HG03039 (cell line): ENCODE measurements around the gene GGCT.
"Not testable (repeated sequence)": the region's sequence is repeated elsewhere in the genome, so short reads cannot be mapped to it uniquely, and the experiment has no call there.

Source experiments
- ATAC-seq: cut with Tn5 transposase; IDR thresholded peaks from one replicate; pipeline ENCODE4 v1.9.1; 2021; ENCODE audit warnings: mild to moderate bottlenecking, moderate library complexity; ENCODE audit not compliant: unreplicated experiment

Gene GGCT, protein sequence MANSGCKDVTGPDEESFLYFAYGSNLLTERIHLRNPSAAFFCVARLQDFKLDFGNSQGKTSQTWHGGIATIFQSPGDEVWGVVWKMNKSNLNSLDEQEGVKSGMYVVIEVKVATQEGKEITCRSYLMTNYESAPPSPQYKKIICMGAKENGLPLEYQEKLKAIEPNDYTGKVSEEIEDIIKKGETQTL

DNA sequence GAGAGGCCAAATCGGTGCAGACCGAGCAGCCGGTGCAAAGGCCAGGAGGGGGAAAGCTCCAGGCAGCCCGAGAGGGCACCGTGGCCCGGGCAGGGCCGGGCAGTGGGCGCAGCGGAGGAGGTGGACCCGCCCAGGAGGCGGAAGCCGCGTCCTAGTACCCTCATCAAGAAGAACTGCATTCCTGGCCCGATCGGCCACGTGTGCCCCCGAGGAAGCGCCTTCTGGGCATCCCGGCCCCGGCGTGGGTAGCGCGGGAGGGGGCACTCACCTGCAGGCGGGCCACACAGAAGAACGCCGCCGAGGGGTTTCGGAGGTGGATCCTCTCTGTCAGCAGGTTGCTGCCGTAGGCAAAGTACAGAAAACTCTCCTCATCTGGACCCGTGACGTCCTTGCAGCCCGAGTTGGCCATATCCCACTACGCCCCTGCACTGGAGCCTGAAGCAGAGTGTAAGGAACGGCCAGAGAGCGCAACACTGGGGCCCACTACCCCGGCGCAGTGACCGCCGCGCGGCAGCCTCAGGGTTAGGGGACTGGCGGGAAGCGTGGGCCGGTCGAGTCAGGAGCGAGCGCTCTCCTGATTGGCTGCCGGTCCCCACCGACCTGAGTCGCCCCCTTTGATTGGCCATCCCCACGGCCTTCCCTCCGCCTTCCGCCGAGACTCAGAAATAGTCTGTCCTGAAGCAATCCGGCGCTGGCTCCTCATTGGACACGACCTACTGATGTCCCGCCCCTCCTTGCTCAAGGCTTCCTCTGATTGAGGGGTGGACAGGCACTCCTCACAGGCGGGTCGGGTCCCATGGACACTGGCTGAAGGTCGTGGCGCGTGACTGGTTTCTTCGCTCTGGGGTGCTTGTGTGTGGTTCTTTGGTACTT lies at the start of gene GGCT:
Gene GGCT, minus strand, starts transcription at position 529 of the 873 bp plus-strand sequence. Its CDS starts 120 bp downstream, at position 409.
- peak; percentile 98 for ATAC-seq

DNA sequence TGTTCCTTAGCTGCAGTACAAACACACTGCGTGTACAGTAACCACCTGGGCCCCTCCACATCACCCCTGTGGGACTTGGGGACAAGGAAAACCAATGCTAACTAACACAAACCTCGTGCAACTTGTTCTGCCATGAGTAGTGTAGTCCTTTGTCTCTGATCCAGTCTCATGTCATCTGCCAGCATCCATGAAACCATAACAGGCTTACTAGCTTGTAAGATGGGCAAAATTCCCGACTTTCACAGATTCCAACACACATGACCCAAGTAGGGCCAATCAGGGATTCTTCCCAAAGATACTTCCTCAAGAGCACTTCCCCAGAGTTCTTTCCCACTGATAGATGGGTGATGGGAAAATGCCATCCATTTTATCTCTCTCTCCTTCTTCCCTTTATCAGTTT lies 48.9 kb upstream of the GGCT start:
- ATAC-seq = no peak

DNA sequence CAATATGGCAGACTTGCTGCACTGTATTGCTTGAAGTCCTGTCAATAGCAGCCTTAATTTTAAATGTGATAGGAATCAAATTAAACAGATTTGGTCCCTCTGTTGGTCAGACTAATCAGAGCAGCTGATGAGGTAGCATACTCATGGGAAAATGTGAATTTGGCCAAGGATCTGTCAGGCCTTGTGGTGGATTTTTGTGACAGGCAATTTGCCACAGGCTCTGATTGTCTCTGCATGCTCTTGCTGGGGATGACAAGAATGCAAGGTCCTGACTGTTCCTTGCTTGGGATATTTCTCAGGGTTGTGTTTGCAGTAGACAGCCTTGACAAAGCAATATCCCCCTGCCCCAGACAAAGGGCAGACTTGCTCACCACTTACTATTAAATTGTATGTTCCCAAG lies 48.5 kb upstream of the GGCT start:
- no peak for ATAC-seq

DNA sequence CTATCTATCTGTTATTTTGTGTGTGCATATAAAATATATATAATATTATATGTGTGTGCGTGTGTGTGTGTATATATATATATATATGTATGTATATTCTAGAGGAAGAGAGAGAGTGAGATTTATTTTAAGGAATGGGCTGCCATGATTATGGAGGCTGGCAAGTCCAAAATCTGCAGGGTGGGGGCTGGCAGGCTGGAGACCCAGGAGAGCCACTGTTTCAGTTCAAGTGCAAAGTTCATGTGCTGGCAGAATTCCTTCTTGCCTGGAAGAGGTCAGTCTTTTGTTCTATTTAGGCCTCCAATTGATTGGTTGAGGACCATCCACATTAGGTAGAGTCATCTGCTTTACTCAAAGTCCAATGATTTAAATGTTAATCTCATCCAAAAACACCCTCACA lies 47.7 kb upstream of the GGCT start:
- no peak for ATAC-seq

DNA sequence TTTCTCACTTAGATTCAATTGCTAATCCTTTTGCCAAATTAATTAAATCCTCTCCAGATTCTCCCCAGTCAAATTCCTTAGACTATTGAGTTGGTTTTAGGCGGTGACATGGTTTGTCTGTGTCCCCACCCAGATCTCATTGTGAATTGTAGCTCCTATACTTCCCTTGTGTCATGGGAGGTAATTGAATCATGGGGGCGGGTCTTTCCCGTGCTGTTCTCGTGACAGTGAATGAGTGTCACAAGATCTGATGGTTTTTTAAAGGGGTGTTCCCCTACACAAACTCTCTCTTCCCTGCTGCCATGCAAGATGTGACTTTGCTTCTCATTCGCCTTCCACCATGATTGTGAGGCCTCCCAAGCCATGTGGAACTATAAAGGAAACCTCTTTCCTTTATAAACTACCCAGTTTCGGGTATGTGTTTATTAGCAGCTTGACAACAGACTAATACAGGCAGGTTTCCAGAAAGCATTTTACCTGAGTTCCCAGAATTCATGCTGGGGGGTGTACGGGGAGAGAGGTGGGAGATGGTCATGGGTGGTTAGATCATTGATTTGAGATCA lies 45.4 kb upstream of the GGCT start:
- no peak for ATAC-seq

DNA sequence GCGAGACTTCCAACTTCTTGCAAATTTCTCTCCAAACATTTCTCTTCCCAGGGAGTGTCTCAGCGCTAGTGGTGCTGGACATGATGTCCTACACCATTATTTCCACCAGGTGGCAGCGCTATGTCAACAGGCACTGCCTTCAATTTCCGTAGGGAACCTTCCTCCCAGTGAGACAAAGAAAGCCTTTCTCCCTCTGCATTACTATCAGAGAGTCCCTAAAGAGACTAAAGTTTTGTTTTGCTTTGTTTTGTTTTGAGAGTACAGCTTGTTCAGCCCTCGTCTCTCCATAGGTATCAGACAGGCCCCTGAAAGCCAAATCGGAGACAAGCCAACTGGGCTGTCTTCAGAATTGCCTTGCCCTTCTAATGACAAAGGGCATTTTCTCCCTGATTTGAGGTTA lies 44.2 kb upstream of the GGCT start:
- no peak for ATAC-seq

DNA sequence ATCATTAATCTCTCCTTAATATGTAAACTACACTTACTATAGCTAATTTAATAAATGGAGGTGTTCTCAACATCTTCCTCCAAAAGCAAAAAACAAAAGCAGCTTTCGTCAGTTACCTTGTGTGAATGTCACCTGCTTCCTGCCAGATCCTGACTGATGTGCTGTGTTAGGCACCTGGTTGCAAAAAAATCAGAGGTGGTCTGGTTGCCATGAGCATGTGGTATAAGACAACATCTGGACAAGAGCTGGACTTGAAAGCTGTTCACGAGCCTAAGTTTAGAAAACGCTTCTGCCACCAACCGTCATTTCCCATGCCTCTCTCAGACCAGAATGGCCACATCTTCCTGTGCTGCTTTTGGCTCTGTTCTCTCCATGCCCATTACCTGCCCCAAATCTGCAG lies 42.0 kb upstream of the GGCT start:
- no peak for ATAC-seq

DNA sequence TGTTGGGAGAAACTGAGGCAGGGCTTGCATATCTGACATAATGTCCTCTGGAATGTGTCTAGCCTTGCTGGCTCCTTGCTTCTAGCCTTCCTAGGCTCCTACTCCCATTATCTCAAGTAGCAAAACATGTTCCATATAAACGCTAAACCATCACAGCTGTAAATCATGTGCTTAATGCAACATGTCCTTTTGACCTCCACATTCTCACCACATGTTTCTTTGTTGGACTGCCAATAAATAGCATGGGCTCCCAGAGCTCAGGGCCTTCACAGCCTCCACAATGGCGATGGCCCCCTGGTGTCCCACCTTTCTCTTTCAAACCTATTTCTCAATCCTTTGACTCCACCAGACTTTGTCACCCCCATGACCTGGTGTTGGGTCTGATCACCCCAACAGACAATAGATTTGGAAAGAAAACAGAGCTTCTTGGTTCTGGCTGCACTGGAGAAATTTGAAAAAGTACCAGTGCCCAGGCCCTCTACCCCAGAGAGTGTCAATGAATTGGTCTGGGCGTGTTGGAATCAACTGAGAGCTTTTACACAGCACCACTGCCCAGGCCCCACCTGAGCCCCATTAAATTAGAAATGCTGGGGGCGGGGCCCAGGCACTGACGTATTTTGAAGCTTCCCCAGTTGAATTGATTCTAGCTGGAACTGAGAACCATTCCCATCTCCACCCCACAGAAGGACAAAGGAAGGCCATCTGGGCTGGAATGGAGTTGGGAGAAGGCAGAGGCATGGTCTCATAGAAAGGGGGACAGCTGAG lies 41.3 kb upstream of the GGCT start:
- ATAC-seq = no peak

DNA sequence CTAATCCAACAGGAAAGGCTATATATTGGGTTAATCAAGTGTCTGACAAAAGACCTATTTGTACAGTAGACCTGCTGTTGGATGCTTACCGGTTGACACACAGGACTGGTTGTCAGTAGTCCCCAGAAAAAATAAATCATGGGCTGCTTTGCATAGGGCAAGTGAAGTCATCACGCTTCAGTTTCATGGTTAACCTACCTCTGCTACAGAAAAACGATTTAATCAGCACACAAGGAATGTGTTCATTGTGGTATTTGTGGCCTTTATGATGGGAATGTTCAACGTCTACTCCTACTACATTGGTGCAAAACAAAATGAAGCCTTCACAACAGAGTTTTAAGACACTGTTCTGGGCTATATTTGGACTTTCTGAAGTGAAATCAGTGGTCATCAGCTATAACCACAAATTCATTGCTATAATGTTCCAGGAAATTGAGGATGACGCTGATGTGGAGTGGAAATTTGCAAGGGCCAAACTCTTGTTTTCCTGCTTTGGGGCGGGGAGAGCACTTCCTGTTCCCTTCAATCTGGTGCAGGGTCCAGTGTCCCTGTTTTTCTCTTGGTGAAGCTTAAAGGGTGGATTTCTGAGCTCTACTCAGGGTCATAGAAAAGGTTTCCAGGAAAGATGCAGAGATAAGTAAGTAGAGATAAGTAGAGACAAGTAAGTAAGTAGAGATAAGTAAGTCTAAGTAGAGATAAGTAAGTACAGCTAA lies 39.3 kb upstream of the GGCT start:
- ATAC-seq = no peak

DNA sequence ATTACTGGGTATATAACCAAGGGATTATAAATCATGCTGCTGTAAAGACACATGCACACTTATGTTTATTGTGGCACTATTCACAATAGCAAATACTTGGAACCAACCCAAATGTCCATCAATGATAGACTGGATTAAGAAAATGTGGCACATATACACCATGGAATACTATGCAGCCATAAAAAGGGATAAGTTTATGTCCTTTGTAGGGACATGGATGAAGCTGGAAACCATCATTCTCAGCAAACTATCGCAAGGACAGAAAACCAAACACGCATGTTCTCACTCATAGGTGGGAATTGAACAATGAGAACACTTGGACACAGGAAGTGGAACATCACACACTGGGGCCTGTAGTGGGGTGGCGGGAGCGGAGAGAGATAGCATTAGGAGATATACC lies 38.5 kb upstream of the GGCT start:
- ATAC-seq = not testable (repeated sequence)

DNA sequence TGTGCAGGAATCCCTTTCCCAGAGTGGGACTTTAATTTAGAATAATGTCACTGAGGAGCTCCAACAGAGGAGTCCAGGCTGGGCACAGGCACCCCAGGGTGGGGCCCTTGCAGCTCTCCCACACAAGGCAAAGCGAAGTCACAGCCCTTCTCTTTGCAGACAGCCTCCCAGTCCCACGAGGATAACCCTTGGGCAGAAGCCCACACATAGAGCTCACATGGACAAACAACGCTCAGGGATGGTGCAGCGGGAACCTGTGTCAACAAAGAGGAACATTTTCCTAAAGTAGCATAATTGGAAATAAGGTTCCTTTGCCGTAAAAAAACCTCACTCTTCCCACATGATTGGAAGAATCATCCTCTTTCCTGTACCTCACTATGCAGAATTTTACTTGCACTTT lies 29.3 kb upstream of the GGCT start:
- ATAC-seq = no peak

DNA sequence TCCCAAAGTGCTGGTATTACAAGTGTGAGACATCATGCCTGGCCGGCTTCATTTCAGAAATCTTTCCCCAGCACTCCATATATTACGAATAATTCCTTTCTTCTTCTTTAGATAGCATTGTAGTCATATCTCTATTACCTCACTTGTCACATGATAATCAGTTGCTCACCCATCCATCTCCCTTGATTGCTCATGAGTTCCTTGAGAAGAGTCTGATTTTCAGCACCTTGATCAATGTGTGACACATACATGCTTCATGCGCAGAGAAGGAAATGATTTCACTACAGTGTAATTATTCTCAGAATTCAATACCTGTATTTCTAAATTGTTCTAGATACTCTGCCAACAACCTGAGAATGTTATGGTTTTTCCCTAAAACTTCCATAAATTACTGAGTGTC lies 26.7 kb upstream of the GGCT start:
- ATAC-seq = no peak

DNA sequence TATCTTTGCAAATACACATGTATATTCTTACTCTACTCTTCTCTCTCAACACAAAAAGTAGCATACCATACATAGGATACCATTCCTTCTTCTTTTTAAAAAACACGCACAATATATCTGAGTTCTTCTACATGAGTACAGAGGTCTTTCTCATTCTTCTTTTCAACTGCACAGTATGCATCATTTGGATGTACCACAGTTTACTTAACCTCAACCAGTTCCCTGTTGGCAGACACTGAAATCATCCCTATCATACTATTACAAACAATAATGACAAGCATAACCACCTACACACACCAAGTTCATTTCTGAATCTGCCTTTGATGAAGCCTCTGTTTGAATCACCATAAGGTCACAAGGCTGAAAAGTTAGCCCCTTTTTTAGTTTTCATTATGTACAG lies 25.7 kb upstream of the GGCT start:
- no peak for ATAC-seq

DNA sequence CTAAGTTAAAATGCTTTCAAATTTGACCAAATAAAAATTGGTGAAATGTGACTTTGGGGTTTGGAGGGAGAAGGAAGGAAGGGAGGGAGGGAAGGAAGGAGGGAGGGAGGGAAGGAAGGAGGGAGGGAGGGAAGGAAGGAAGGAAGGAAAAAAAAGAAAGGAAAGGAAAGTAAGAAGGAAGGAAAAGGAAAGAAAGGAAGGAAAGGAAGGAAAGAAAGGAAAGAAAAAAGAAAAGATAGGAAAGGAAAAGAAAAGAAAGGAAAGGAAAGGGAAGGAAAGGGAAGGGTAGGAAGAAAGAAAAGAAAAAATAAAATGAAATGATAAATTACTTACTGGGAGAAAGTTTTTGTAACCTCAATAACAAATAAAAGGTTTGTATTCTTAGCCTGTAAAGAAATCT lies 24.1 kb upstream of the GGCT start:
- no peak for ATAC-seq

DNA sequence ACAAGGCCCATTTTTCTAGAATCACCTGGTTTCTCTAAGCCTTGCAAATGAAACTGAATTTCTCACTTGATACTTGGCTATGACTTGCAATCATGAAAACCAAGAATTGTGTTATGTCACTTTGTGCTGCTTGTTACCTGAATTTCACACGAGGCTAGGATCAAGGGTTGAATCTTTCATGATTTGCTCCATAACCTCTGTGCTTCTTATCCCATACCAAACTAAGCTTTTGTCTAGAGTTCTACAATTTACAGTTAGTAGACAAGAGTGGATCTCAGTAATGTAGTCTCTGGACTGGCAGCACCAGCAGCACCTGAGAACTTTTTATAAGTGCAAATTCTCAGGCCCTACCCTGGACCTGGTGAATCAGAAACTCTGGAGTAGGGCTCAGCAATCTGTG lies 22.7 kb upstream of the GGCT start:
- ATAC-seq = not testable (repeated sequence)

DNA sequence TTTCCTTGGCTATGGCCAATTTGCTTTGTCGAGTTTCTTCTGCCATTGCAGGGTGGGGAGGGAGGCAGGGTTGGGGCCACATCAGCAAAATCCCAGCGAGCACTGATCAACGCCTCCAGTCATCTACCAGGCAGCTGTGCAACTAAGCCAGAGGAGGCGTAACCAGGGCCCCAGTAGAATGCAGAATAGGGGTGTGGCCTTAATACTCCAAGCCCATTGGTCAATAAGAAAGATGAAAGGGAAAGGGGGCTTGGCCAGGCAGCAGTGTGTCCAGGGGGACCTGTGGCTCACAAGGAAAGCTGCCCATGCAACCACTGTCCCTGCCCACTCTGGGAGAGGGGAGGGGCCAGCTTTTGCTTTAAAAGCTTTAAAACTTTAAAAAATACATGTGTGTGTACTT lies 21.5 kb upstream of the GGCT start:
- no peak for ATAC-seq

DNA sequence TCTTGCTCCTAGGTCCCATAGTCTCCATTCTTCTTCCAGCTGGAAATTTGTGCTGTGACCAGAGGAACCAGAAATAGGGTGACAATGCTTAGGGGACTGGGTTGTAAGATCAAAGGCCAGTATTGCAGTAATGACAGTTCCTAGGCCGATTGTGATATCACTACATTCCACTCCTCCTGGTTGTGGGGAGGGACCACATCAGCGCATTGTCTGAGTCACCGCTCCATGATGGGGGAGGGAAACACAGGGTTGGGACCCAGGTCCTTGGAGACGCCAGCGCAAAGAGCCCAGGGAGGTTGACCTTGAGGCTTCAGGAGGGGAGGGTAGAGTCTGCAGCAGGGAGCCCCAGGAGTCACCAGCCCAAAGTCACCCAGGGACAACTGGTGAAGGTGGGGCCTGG lies 20.8 kb upstream of the GGCT start:
- no peak for ATAC-seq

DNA sequence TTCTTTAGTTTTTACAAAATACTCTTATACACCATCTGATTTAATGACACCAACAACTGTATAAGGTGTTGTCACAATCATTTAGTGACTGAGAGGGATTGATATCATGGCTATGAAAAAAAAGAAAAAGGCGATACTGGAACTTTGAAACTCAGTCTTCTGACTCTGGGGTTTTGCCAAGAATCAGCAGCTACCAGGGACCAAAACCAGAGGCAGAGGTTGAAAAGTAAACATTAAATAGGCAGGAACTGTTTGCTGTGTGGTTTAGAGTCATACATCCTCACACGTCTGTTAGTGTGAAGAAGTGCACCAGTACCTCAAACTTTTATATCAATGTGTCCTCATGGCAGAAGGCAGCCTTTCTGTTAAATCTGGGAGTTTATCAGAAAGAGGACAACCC lies 19.9 kb upstream of the GGCT start:
- ATAC-seq = no peak

DNA sequence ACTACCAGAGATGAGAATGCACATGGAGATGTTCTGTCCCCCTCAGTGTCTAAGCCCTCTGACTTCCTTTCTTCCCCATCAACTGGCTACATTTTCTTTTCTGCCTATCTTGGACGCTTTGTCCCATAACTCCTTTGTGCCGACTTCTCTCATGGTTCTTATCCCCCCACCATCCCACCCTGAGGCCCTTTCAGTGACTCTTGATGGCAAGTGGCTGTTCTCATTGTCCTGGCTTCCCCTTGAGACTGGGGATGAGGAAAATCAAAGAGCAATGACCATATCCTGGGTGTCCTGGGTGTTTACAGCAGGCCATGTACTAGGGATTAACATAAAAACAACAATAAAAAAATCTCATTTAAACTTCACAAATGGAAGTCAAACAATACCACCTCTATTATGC lies 18.8 kb upstream of the GGCT start:
- no peak for ATAC-seq

DNA sequence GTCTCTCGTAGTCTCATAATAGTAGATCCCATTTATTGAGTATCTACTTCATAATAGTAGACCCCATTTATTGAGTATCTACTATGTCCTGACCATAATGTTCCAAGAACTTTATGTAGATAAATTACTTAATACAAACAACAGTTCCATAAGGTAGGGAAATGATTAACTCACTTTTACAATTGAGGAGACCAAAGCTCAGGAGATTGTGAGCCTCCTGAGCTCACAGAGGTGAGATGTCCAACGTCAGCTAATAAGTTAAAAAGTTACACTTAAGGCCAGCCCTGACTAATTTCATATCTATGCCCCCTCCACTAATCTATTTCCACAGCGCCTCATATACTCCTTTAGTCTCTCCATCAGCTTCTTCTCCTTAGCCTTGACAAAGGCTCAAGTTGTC lies 17.5 kb upstream of the GGCT start:
- no peak for ATAC-seq

DNA sequence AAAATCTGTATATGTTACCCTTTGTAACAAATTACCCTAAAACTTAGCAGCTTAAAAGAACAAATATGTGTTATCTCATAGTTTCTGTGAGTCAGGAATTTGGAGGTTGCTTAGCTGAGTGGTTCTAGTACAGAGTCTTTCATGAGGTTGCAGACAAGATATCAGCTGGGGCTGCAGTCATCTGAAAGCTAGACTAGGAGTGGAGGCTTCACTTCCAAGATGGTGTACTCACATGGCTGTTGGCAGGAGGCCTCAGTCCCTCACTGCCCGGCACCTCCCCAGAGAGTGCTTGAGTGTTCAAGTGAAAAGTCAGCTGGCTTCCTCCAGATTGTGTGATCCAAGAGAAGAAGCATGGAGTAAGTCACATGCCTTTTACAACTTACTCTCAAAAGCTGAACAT lies 16.9 kb upstream of the GGCT start:
- ATAC-seq = no peak
